PC-3 (cell line): ENCODE measurements around the gene CPSF3.

ENCODE experiments used
- CTCF ChIP-seq: fragments of 300-600 bp; sonication (generic); conservative IDR thresholded peaks from 2 replicates; pipeline ENCODE4 v1.5.1; 2017; ENCODE audit warnings: antibody characterized with exemption, low read depth, mild to moderate bottlenecking, low read length
- EZH2 ChIP-seq: fragments of 300-600 bp; sonication (generic); IDR thresholded peaks from one replicate; pipeline ENCODE4 v1.6.1; 2017; ENCODE audit warnings: antibody characterized with exemption, mild to moderate bottlenecking, low read length; ENCODE audit not compliant: unreplicated experiment

GRCh38 chr2:9497017-9497416, 73.6 kb downstream of the CPSF3 start:
- TF ChIP-seq CTCF (no peak), EZH2 (no peak)
